Thymus (tissue), 11 donors: ENCODE results near the gene ATG5. TPM values are rescaled to one million over a fixed set of nuclear protein-coding genes. Genes with fewer than 3 reads are reported as not detected.

Source experiments
- DNase-seq, 9 donors: peaks; one replicate each; pipeline ENCODE4 v3.0.0-alpha.2; 2013; ENCODE audit warnings: low spot score in 9 of 9, low read depth in 6 of 9, missing footprints in 1 of 9
- H3K27ac ChIP-seq, 2 donors: one replicate each; pipeline ENCODE4 v1.5.1; 2013; ENCODE audit warnings: control low read depth in 1 of 2, low read depth in 1 of 2, low read length in 1 of 2, mild to moderate bottlenecking in 1 of 2, moderate library complexity in 1 of 2
- H3K27me3 ChIP-seq, 2 donors: one replicate each; pipeline ENCODE4 v1.5.1; 2013; ENCODE audit warnings: low read length in 1 of 2; ENCODE audit not compliant: control insufficient read depth in 2 of 2, insufficient read depth in 1 of 2
- H3K36me3 ChIP-seq, 2 donors: one replicate each; pipeline ENCODE4 v1.5.1; 2013; ENCODE audit warnings: low read length in 1 of 2, mild to moderate bottlenecking in 1 of 2, moderate library complexity in 1 of 2; ENCODE audit not compliant: control insufficient read depth in 2 of 2, insufficient read depth in 2 of 2
- H3K4me1 ChIP-seq, 2 donors: one replicate each; pipeline ENCODE4 v1.5.1; 2013; ENCODE audit warnings: low read length in 2 of 2; ENCODE audit not compliant: control insufficient read depth in 2 of 2, insufficient read depth in 2 of 2
- H3K4me3 ChIP-seq, 2 donors: one replicate each; pipeline ENCODE4 v1.5.1; 2013; ENCODE audit warnings: low read length in 2 of 2, control low read depth in 1 of 2, mild to moderate bottlenecking in 1 of 2
- H3K9me3 ChIP-seq, 2 donors: one replicate each; pipeline ENCODE4 v1.5.1; 2013; ENCODE audit warnings: low read length in 1 of 2, mild to moderate bottlenecking in 1 of 2; ENCODE audit not compliant: control insufficient read depth in 2 of 2, insufficient read depth in 1 of 2
- WGBS: extraction: QIAGEN DNeasy Blood & Tissue Kit; methylation state at CpG from one replicate; pipeline ENCODE4 v1.1.7; 2013; 5-methylcytosine and 5-hydroxymethylcytosine counted together
- polyA plus RNA-seq: library from polyadenylated mRNA; stranded (reverse); fragments of 200-250 nt; gene quantifications from one replicate; pipeline ENCODE4 v1.2.3, GENCODE V29; 2013
- total RNA-seq: library from RNA; stranded (reverse); fragments of 120-200 nt; gene quantifications from one replicate; pipeline ENCODE4 v1.2.4, GENCODE V29; 2013
- donor health status: healthy.

ATG5 gene
- total and polyA plus RNA-seq, 2 donors = 25.2 to 36.1 TPM

- Histone ChIP-seq H3K4me3 (no peak overlapping the region), H3K27me3 (no peaks in the 10 kb centered on the region), H3K27ac (no peak overlapping the region), H3K9me3 (no peaks in the 10 kb centered on the region), H3K36me3 (no peaks in the 10 kb centered on the region), H3K4me1 (no peaks in the 10 kb centered on the region)
- WGBS = 75% methylated on average over 2 of the region's 2 CpGs
- DNase-seq = no peak
Measured at GRCh38 chr6:106226676-106227075, 98.9 kb downstream of the ATG5 start.

GRCh38 chr6:106225581-106225980 lies 100.0 kb downstream of the ATG5 start:
- Histone ChIP-seq H3K9me3 (no peaks in the 10 kb centered on the region), H3K27me3 (no peaks in the 10 kb centered on the region), H3K27ac (no peak overlapping the region), H3K36me3 (no peaks in the 10 kb centered on the region), H3K4me3 (no peak overlapping the region), H3K4me1 (no peaks in the 10 kb centered on the region)
- no peak for DNase-seq

GRCh38 chr6:106223300-106223930 lies 102.1 kb downstream of the ATG5 start:
- H3K27ac ChIP-seq = no peak overlapping the region
- WGBS = 59% methylated on average over 2 of the region's 2 CpGs
- H3K4me3 ChIP-seq = no peak overlapping the region
- peak; percentile 29 to 84 (median 59) for DNase-seq
- no peaks in the 10 kb centered on the region for H3K4me1 ChIP-seq
- H3K36me3 ChIP-seq = no peaks in the 10 kb centered on the region
- H3K27me3 ChIP-seq = no peaks in the 10 kb centered on the region
- H3K9me3 ChIP-seq = no peaks in the 10 kb centered on the region

- H3K27ac ChIP-seq = no peak overlapping the region
- H3K9me3 ChIP-seq = no peaks in the 10 kb centered on the region
- no peaks in the 10 kb centered on the region for H3K36me3 ChIP-seq
- H3K4me1 ChIP-seq = no peaks in the 10 kb centered on the region
- H3K27me3 ChIP-seq = no peaks in the 10 kb centered on the region
- no peak overlapping the region for H3K4me3 ChIP-seq
- DNase-seq = no peak
Measured at GRCh38 chr6:106220485-106220884, 105.1 kb downstream of the ATG5 start.

GRCh38 chr6:106216527-106216926 lies 109.0 kb downstream of the ATG5 start:
- Histone ChIP-seq H3K4me1 (no peaks in the 10 kb centered on the region), H3K27me3 (no peaks in the 10 kb centered on the region), H3K4me3 (no peak overlapping the region), H3K9me3 (no peaks in the 10 kb centered on the region), H3K36me3 (no peaks in the 10 kb centered on the region), H3K27ac (no peak overlapping the region)
- no peak for DNase-seq
- 99% methylated on average over 1 of the region's 1 CpG for WGBS

GRCh38 chr6:106215608-106216007 lies 110.0 kb downstream of the ATG5 start:
- H3K4me3 ChIP-seq = no peak overlapping the region
- no peaks in the 10 kb centered on the region for H3K27me3 ChIP-seq
- H3K9me3 ChIP-seq = no peaks in the 10 kb centered on the region
- H3K4me1 ChIP-seq = no peaks in the 10 kb centered on the region
- no peak for DNase-seq
- WGBS = 97% methylated on average over 3 of the region's 3 CpGs
- no peak overlapping the region for H3K27ac ChIP-seq
- H3K36me3 ChIP-seq = no peaks in the 10 kb centered on the region

GRCh38 chr6:106214531-106214930 lies 111.0 kb downstream of the ATG5 start:
- WGBS = 86% methylated on average over 4 of the region's 4 CpGs

GRCh38 chr6:106213660-106214289 lies 111.8 kb downstream of the ATG5 start:
- no peaks in the 10 kb centered on the region for H3K4me1 ChIP-seq
- no peaks in the 10 kb centered on the region for H3K36me3 ChIP-seq
- H3K4me3 ChIP-seq = no peak overlapping the region
- WGBS = 97% methylated on average over 2 of the region's 2 CpGs
- no peak overlapping the region for H3K27ac ChIP-seq
- no peak for DNase-seq
- no peaks in the 10 kb centered on the region for H3K27me3 ChIP-seq
- no peaks in the 10 kb centered on the region for H3K9me3 ChIP-seq

More at GRCh38 chr6:106214531-106214930, 111.0 kb downstream of the ATG5 start:
- Histone ChIP-seq H3K27me3 (no peaks in the 10 kb centered on the region), H3K4me1 (no peaks in the 10 kb centered on the region), H3K36me3 (no peaks in the 10 kb centered on the region), H3K27ac (no peak overlapping the region), H3K9me3 (no peaks in the 10 kb centered on the region), H3K4me3 (no peak overlapping the region)
- no peak for DNase-seq

GRCh38 chr6:106212576-106212975 lies 113.0 kb downstream of the ATG5 start:
- Histone ChIP-seq H3K27ac (no peak overlapping the region), H3K4me1 (no peaks in the 10 kb centered on the region), H3K4me3 (no peak overlapping the region), H3K36me3 (no peaks in the 10 kb centered on the region), H3K9me3 (no peaks in the 10 kb centered on the region), H3K27me3 (no peaks in the 10 kb centered on the region)
- no peak for DNase-seq
- WGBS = 98% methylated on average over 5 of the region's 5 CpGs
